GM19035 (cell line): Measurements from ENCODE around the gene KCNQ1.

Experiments used
- ATAC-seq: cut with Tn5 transposase; IDR thresholded peaks from one replicate; pipeline ENCODE4 v1.9.1; 2021; ENCODE audit not compliant: unreplicated experiment

KCNQ1 gene

GRCh38 chr11:2739531-2740274, 294.9 kb downstream of the KCNQ1 start:
- no peak for ATAC-seq

DNA sequence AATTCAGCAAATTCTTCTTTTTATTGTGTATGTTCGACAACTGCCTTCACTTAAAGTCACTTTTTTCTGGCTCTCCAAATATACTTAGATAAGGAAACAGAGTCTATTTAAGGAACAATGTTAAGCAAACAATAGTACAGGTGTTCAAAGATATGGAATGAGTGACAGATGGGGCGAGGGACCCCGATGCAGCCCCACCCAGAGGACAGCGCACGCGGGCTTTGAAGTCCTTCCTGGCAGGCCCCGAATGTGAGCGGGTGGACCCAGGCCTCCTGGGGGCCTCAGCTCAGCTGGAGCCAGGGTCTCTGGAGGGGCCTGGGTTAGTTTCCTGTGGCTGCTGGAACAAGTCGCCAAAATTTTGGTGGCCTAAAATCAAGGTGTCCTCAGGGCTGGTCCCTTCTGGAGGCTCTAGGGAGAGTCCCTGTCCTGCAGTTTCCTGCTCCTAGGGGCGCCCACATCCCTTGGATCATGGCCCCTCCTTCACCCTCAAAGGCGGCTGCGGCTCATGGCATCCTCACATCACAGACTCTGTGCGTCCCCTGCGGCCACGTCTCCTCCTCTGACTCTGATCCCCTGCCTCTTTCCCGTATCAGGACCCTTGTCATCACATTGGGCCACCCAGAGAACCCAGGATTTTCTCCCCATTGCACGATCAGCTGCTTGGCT, 295.6 kb downstream of the KCNQ1 start:
- ATAC-seq, result no peak

GRCh38 chr11:2741006-2741376, 296.2 kb downstream of the KCNQ1 start:
- no peak for ATAC-seq

- no peak for ATAC-seq
Observed at GRCh38 chr11:2741377-2742131, 296.7 kb downstream of the KCNQ1 start.

- no peak for ATAC-seq
Observed at GRCh38 chr11:2742201-2742600, 297.4 kb downstream of the KCNQ1 start.

- ATAC-seq, result no peak
Observed at GRCh38 chr11:2742611-2743426, 298.0 kb downstream of the KCNQ1 start.

GRCh38 chr11:2743427-2744110, 298.8 kb downstream of the KCNQ1 start:
- no peak for ATAC-seq

- ATAC-seq, result no peak
Observed at GRCh38 chr11:2744166-2744565, 299.4 kb downstream of the KCNQ1 start.

DNA sequence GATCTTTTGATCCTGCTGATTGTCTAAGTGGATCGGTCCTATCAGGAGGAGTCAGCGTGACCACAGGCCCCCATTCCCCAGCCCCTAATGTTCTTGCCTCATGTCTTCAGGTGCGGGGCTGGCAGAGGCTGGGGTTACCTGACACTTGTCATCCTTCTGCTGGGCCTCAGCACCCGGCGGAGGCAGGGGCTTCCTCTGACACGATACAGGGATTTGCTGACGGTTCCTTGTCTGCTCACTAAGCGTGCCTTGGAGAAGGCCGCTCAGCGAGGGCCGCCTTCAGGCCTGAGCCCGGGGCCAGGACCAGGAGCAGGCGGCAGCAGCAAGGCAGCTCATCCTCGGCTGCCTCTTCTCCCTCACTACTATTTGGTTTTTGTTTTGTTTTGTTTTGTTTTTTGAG, 300.7 kb downstream of the KCNQ1 start:
- no peak for ATAC-seq

- no peak for ATAC-seq
Observed at GRCh38 chr11:2746401-2747247, 301.8 kb downstream of the KCNQ1 start.

GRCh38 chr11:2747248-2748027, 302.6 kb downstream of the KCNQ1 start:
- no peak for ATAC-seq

- no peak for ATAC-seq
Observed at GRCh38 chr11:2748061-2748813, 303.4 kb downstream of the KCNQ1 start.

DNA sequence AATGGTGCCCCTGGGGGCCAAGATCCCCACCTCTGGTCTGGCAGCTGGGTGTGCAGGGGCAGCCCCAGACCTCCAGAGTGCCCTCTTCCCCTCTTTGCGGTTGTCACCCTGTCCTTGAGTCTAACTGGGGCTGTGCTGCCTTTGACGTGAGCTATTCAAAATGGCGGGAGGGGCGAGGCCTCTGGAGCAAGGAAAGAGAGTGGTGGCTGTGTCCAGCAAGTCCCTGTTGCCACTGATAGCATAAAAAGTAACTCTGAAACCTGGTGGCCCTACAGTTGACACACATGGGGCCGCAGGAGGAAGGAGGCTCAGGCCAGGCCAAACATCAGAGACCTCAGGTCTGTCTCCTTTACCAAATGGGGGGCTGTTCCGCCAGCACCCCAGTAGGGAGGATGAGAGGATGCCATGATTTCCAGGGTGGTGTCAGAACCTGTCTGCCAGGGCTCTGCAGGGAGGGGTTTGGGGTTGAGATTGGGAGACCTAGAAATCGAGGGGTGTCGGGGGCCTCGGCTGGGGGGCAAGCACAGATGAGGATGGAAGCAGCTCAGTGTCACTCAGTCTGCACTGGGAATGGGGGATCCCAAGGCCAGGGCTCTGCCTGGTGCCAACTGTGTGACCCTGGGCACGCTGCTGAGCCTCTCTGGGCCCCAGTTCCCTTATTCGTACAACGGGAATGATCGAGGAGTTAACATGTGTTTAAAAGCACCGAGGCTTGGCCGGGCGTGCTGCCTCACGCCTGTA, 304.2 kb downstream of the KCNQ1 start:
- no peak for ATAC-seq

- ATAC-seq, result no peak
Observed at GRCh38 chr11:2750101-2750681, 305.4 kb downstream of the KCNQ1 start.

GRCh38 chr11:2750682-2751522, 306.1 kb downstream of the KCNQ1 start:
- no peak for ATAC-seq

DNA sequence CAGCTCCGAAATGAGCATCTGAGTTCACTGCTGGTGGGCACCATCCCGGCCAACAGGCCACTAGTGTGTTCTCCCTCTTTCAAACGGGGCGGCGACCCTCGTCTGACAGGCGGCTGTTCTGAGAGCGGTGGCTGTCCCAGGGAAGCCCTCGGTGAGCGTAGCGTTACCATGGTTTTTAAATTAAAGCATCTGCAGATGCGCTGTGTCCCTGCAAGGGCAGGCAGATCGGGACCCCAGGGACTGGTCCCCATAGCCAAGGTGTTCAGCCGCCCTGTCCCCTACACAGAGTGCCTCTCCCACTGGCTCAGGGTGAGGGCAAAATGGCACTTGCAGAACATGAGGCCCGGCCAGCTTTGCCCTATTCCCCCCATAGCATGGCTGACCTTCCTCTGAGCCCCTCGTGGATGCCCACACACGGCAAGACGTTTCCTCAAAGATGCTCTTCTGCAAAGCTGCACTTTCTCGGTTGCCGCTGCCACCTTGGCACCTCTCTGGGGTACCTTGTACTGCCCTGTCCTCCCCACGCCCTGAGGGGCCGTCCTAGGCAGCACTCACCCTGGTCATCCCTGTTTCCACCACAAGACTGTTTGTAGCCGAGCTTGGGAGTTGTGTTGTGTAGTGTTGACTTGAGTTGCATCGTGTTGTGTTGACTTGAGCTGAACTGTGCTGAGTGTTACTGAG, 306.9 kb downstream of the KCNQ1 start:
- no peak for ATAC-seq
